Tibial nerve (tissue), 4 donors: ENCODE data around the gene GRIA1. TPM values are rescaled to one million over a fixed set of nuclear protein-coding genes. Genes with fewer than 3 reads are reported as not detected.

Source experiments
- DNase-seq, 2 donors: peaks; one replicate each; pipeline ENCODE4 v3.0.0-alpha.2; 2019; ENCODE audit warnings: low spot score in 2 of 2
- H3K27ac ChIP-seq, 4 donors: fragments of 200-600 bp; sonication (generic) in 3 of 4; one replicate each; pipeline ENCODE4 v1.5.1; 2017 to 2019; ENCODE audit warnings: mild to moderate bottlenecking in 1 of 4
- H3K27me3 ChIP-seq, 2 donors: fragments of 200-600 bp; sonication (generic) in 1 of 2; one replicate each; pipeline versions ENCODE4 v1.5.1 to v1.6.0; 2017 to 2019
- H3K36me3 ChIP-seq, 3 donors: fragments of 200-600 bp; sonication (generic); one replicate each; pipeline ENCODE4 v1.5.1; 2018 to 2019
- H3K4me1 ChIP-seq, 4 donors: fragments of 200-600 bp; sonication (generic) in 3 of 4; one replicate each; pipeline ENCODE4 v1.5.1; 2017 to 2019
- H3K4me3 ChIP-seq, 4 donors: fragments of 200-600 bp; sonication (generic) in 3 of 4; one replicate each; pipeline ENCODE4 v1.5.1; 2017 to 2019; ENCODE audit warnings: mild to moderate bottlenecking in 1 of 4, moderate library complexity in 1 of 4
- H3K9me3 ChIP-seq, 4 donors: fragments of 200-600 bp; sonication (generic) in 3 of 4; one replicate each; pipeline ENCODE4 v1.5.1; 2017 to 2019
- CTCF ChIP-seq, 5 experiments: fragments of 200-600 bp in 3 of 5; fragments of 450-650 bp in 2 of 5; sonication (generic) in 3 of 5; IDR thresholded peaks; one replicate each; pipeline ENCODE4 v1.5.1; 2016 to 2019; ENCODE audit warnings: antibody characterized with exemption in 5 of 5, mild to moderate bottlenecking in 3 of 5, moderate library complexity in 2 of 5
- EP300 ChIP-seq, 2 donors: sonication (generic); formaldehyde crosslinking; IDR thresholded peaks; one replicate each; pipeline ENCODE4 v1.6.1; 2017; ENCODE audit warnings: antibody characterized with exemption in 2 of 2, mild to moderate bottlenecking in 1 of 2
- POLR2A ChIP-seq, 2 donors: fragments of 450-650 bp; IDR thresholded peaks; one replicate each; pipeline ENCODE4 v1.6.1; 2017; ENCODE audit warnings: antibody characterized with exemption in 2 of 2, mild to moderate bottlenecking in 2 of 2, moderate library complexity in 2 of 2
- WGBS, 2 donors: methylation state at CpG; one replicate each; pipeline ENCODE4 v1.1.5; 2018; 5-methylcytosine and 5-hydroxymethylcytosine counted together
- total RNA-seq, 4 donors: library from RNA; depleted of rRNA; stranded (reverse); fragments of >200 nt; gene quantifications; one replicate each; pipeline ENCODE4 v1.1.0, GENCODE V29; 2016

GRIA1 gene
- total RNA-seq, 4 donors from 2014 or later = 1.2 to 2.1 (median 1.5) TPM

- no peak for TF ChIP-seq EP300 (IDR thresholded peaks at IDR 0.05)
- TF ChIP-seq CTCF (IDR thresholded peaks at IDR 0.05) = no peak
- TF ChIP-seq POLR2A (IDR thresholded peaks at IDR 0.05) = no peak
Observed at GRCh38 chr5:153573326-153574033, 83.0 kb downstream of the GRIA1 start.

GRCh38 chr5:153584126-153584959, 93.9 kb downstream of the GRIA1 start:
- DNase-seq = no peak
- H3K27me3 ChIP-seq = no peaks in the 10 kb centered on the region
- no peaks in the 10 kb centered on the region for H3K9me3 ChIP-seq
- H3K36me3 ChIP-seq = no peaks in the 10 kb centered on the region
- WGBS, 2 donors = 60 to 63% methylated on average over 4 of the region's 4 CpGs
- no peak overlapping the region for H3K27ac ChIP-seq
- no peaks in the 10 kb centered on the region for H3K4me1 ChIP-seq
- TF ChIP-seq CTCF (IDR thresholded peaks at IDR 0.05) (no peak), EP300 (IDR thresholded peaks at IDR 0.05) (no peak), POLR2A (IDR thresholded peaks at IDR 0.05) (no peak)
- H3K4me3 ChIP-seq = no peak overlapping the region

More at GRCh38 chr5:153573326-153574033, 83.0 kb downstream of the GRIA1 start:
- H3K27me3 ChIP-seq = no peaks in the 10 kb centered on the region
- peaks cover 0 to 25% (median 0%) of the 10 kb centered on the region in 4 donors for H3K4me1 ChIP-seq
- H3K9me3 ChIP-seq = no peaks in the 10 kb centered on the region
- no peaks in the 10 kb centered on the region for H3K36me3 ChIP-seq
- 72 to 75% methylated on average over 4 of the region's 4 CpGs for WGBS, 2 donors
- no peak overlapping the region for H3K27ac ChIP-seq
- no peak overlapping the region for H3K4me3 ChIP-seq
- DNase-seq = no peak

GRCh38 chr5:153584960-153585359, 94.5 kb downstream of the GRIA1 start:
- Histone ChIP-seq H3K4me1 (no peaks in the 10 kb centered on the region), H3K9me3 (no peaks in the 10 kb centered on the region), H3K4me3 (no peak overlapping the region), H3K36me3 (no peaks in the 10 kb centered on the region), H3K27me3 (no peaks in the 10 kb centered on the region), H3K27ac (no peak overlapping the region)
- no peak for TF ChIP-seq POLR2A (IDR thresholded peaks at IDR 0.05)
- no peak for TF ChIP-seq CTCF (IDR thresholded peaks at IDR 0.05)
- TF ChIP-seq EP300 (IDR thresholded peaks at IDR 0.05) = no peak
- 66 to 74% methylated on average over 3 of the region's 3 CpGs for WGBS, 2 donors
- no peak for DNase-seq

GRCh38 chr5:153585622-153586277, 95.3 kb downstream of the GRIA1 start:
- H3K4me1 ChIP-seq = no peaks in the 10 kb centered on the region
- no peak overlapping the region for H3K4me3 ChIP-seq
- no peak for DNase-seq
- 69 to 92% methylated on average over 2 of the region's 2 CpGs for WGBS, 2 donors
- H3K27me3 ChIP-seq = no peaks in the 10 kb centered on the region
- no peaks in the 10 kb centered on the region for H3K9me3 ChIP-seq
- no peak overlapping the region for H3K27ac ChIP-seq
- TF ChIP-seq EP300 (IDR thresholded peaks at IDR 0.05) (no peak), CTCF (IDR thresholded peaks at IDR 0.05) (no peak), POLR2A (IDR thresholded peaks at IDR 0.05) (no peak)
- no peaks in the 10 kb centered on the region for H3K36me3 ChIP-seq
